Smooth muscle cell (in vitro differentiated cells): ENCODE measurements around the gene KLF16. TPM values are rescaled to one million over a fixed set of nuclear protein-coding genes. Genes with fewer than 3 reads are reported as not detected.
A peak's percentile ranks its signal among the peaks of the same experiment; 100 is the strongest.

Experiments
- DNase-seq: peaks from one replicate; lab custom pipeline; 2025; ENCODE audit not compliant: unreplicated experiment; lab: John Stamatoyannopoulos, UW
- H2AFZ ChIP-seq: fragments of 200-600 bp; sonication (generic); 2 replicates; pipeline ENCODE4 v1.6.0; 2016; ENCODE audit warnings: antibody characterized with exemption, low read depth, mild to moderate bottlenecking
- H3F3A ChIP-seq: fragments of 200-600 bp; sonication (generic); 2 replicates; pipeline ENCODE4 v1.6.0; 2017; ENCODE audit warnings: antibody characterized with exemption, low read depth
- H3K27ac ChIP-seq: fragments of 200-600 bp; sonication (generic); 2 replicates; pipeline ENCODE4 v1.5.1; 2016; ENCODE audit warnings: low read depth, mild to moderate bottlenecking
- H3K27me3 ChIP-seq: fragments of 200-600 bp; sonication (generic); 2 replicates; pipeline ENCODE4 v1.6.1; 2016; ENCODE audit warnings: low read depth, mild to moderate bottlenecking
- H3K36me3 ChIP-seq: fragments of 200-600 bp; sonication (generic); 2 replicates; pipeline ENCODE4 v1.5.1; 2016; ENCODE audit warnings: low read depth
- H3K4me1 ChIP-seq: fragments of 200-600 bp; sonication (generic); 2 replicates; pipeline ENCODE4 v1.5.1; 2016; ENCODE audit warnings: low read depth
- H3K4me2 ChIP-seq: fragments of 200-600 bp; sonication (generic); 2 replicates; pipeline ENCODE4 v1.6.0; 2016; ENCODE audit warnings: mild to moderate bottlenecking
- H3K4me3 ChIP-seq: fragments of 200-600 bp; sonication (generic); 2 replicates; pipeline ENCODE4 v1.5.1; 2016; ENCODE audit warnings: mild to moderate bottlenecking
- H3K79me2 ChIP-seq: fragments of 200-600 bp; sonication (generic); 2 replicates; pipeline ENCODE4 v1.6.0; 2016; ENCODE audit warnings: low read depth, mild to moderate bottlenecking
- H3K9ac ChIP-seq: fragments of 200-600 bp; sonication (generic); 2 replicates; pipeline ENCODE4 v1.6.0; 2016; ENCODE audit warnings: low read depth
- H3K9me3 ChIP-seq: fragments of 200-600 bp; sonication (generic); replicated peaks from 2 replicates; pipeline ENCODE4 v1.5.1; 2016; ENCODE audit warnings: low read depth
- H4K20me1 ChIP-seq: fragments of 200-600 bp; sonication (generic); 2 replicates; pipeline ENCODE4 v1.6.0; 2016; ENCODE audit warnings: low read depth
- WGBS: methylation state at CpG from one replicate; pipeline ENCODE4 v1.1.7; 2016; ENCODE audit warnings: low lambda C conversion rate; 5-methylcytosine and 5-hydroxymethylcytosine counted together
- polyA plus RNA-seq: library from polyadenylated mRNA; unstranded; fragments of >200 nt; fragmentation: Nextera tagmentation; extraction: Ambion mirVana; gene quantifications from 2 replicates; pipeline ENCODE4 v1.2.1, GENCODE V29; 2016
- total RNA-seq: library from RNA; depleted of rRNA; stranded (reverse); fragments of >200 nt; gene quantifications from 2 replicates; pipeline ENCODE4 v1.2.3, GENCODE V29; 2014
- TF ChIP-seq, protein P1 (sequence below): fragments of 200-600 bp; sonication (generic); IDR thresholded peaks from 2 replicates; pipeline ENCODE4 v1.5.1; 2017; ENCODE audit warnings: borderline replicate concordance, mild to moderate bottlenecking, antibody characterized with exemption; ENCODE audit not compliant: insufficient read depth, poor library complexity, severe bottlenecking

Gene KLF16
- total and polyA plus RNA-seq, 2 experiments from 2014 or later, result 5.8 to 15.4 TPM

DNA sequence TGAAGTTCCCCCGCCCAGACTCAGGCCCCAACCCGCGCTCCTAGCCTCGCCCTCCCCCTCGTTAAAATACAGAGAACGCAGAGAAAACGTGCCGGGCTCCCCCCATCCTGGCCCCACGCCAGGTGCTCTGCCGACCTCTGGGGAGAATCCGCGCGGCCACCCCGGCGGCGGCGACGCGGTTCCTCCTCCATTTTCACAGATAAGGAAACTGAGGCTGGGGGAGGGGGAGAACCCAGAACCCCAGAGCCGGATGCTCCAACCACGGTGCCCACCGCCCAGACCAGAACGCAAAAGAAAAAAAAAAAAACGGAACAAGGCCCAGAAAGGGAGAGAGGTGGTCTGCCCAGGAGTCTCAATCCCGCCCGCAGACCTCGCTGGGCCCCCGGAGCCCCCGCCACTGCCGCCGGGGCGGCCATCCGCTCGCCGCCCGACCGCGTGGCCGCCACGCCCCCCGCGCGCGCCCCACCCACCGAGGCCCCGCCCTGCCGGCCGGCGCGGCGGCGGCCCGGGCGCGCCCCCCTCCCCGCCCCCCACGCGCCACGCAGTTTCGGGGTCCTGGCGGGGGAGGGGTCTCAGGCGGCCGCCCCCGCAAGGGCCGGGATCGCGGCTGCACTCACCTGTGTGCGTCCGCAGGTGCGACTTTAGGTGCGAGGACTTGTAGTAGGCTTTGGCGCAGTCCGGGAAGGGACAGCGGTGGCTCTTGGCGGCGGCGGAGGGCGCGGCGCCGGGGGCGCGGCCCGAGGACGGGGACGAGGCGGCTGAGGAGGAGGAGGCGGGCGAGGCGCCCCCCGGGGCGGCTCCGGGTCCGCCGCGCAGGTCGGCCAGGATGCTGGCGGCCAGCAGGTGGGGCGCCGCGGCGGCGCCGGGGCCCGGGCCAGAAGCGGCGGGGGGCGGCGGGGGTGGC, 703 bp downstream of the KLF16 start:
- Histone ChIP-seq H3K4me3 (peak overlapping the region; percentile 80), H3K27ac (no peak overlapping the region), H3K4me1 (peaks cover 31% of the 10 kb centered on the region), H3K4me2 (peak overlapping the region; percentile 100), H3K36me3 (no peaks in the 10 kb centered on the region), H3K79me2 (peaks cover 49% of the 10 kb centered on the region), H4K20me1 (peaks cover 49% of the 10 kb centered on the region), H2AFZ (no peak overlapping the region), H3K9ac (peak overlapping the region; percentile 62), H3K9me3 (no peaks in the 10 kb centered on the region), H3F3A (no peaks in the 10 kb centered on the region), H3K27me3 (no peaks in the 10 kb centered on the region)
- under 1% methylated on average over 48 of the region's 109 CpGs for WGBS
- DNase-seq, result no peak
- TF ChIP-seq, protein P1, sequence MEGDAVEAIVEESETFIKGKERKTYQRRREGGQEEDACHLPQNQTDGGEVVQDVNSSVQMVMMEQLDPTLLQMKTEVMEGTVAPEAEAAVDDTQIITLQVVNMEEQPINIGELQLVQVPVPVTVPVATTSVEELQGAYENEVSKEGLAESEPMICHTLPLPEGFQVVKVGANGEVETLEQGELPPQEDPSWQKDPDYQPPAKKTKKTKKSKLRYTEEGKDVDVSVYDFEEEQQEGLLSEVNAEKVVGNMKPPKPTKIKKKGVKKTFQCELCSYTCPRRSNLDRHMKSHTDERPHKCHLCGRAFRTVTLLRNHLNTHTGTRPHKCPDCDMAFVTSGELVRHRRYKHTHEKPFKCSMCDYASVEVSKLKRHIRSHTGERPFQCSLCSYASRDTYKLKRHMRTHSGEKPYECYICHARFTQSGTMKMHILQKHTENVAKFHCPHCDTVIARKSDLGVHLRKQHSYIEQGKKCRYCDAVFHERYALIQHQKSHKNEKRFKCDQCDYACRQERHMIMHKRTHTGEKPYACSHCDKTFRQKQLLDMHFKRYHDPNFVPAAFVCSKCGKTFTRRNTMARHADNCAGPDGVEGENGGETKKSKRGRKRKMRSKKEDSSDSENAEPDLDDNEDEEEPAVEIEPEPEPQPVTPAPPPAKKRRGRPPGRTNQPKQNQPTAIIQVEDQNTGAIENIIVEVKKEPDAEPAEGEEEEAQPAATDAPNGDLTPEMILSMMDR, result no peak

DNA sequence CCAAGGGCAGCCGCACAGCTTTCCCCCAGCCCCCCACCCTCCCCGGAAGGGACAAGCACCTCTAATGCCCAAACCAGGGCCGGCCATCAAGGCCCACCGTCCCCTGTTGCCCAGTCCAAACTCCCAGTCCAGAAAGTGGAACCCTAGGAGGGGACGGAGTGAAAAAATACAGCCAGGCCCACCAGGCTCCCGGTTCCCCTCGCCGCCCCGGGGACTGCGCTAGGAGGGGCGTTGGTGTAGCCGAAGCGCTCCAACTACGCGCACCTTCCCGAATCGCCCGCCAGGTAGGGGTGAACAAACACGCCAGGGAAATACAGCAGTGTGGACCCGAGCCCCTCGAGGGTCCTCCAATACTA, 1.3 kb downstream of the KLF16 start:
- Histone ChIP-seq H3F3A (no peaks in the 10 kb centered on the region), H3K27me3 (no peaks in the 10 kb centered on the region), H4K20me1 (peaks cover 55% of the 10 kb centered on the region), H3K4me3 (peak overlapping the region; percentile 80), H3K27ac (no peak overlapping the region), H3K79me2 (peaks cover 55% of the 10 kb centered on the region), H2AFZ (no peak overlapping the region), H3K4me1 (peaks cover 38% of the 10 kb centered on the region), H3K9me3 (no peaks in the 10 kb centered on the region), H3K4me2 (peak overlapping the region; percentile 100), H3K9ac (peak overlapping the region; percentile 62), H3K36me3 (no peaks in the 10 kb centered on the region)
- under 1% methylated on average over 18 of the region's 21 CpGs for WGBS
- TF ChIP-seq, protein P1, result no peak
- DNase-seq, result no peak

DNA sequence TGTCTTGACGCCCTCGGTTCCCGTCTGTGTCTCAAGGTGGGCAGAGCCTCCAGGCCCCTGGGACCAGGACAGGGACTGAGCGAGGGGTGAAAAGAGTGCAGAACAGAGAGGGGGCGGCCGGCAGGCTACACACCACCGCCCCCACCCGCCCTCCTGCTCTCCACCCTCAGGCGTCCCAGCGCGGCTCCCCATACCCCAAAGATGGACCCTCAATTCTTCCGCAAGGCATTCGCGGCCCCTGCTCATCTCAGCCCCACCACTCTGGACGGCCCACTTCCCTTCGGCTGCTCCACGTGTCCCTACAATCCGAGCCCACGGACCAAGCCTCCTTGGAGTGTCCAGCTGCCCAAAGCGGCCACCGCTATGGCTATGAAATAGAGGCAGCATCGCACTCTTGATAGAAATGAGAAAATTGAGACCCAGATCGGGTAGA, 1.8 kb downstream of the KLF16 start:
- WGBS, result 4% methylated on average over 19 of the region's 23 CpGs
- TF ChIP-seq, protein P1, result no peak

More for the DNA sequence above, 1.8 kb downstream of the KLF16 start:
- DNase-seq, result no peak
- no peaks in the 10 kb centered on the region for H3K36me3 ChIP-seq
- H3K9me3 ChIP-seq, result no peaks in the 10 kb centered on the region
- no peaks in the 10 kb centered on the region for H3F3A ChIP-seq
- H3K4me2 ChIP-seq, result peak overlapping the region; percentile 100
- H3K9ac ChIP-seq, result peak overlapping the region; percentile 79
- peak overlapping the region; percentile 80 for H3K4me3 ChIP-seq
- H2AFZ ChIP-seq, result no peak overlapping the region
- peaks cover 60% of the 10 kb centered on the region for H4K20me1 ChIP-seq
- peaks cover 42% of the 10 kb centered on the region for H3K4me1 ChIP-seq
- H3K27me3 ChIP-seq, result no peaks in the 10 kb centered on the region
- H3K27ac ChIP-seq, result no peak overlapping the region
- H3K79me2 ChIP-seq, result peaks cover 60% of the 10 kb centered on the region
